Endothelial cell of umbilical vein (primary cell): ENCODE results near the gene CHST12. TPM values are rescaled to one million over a fixed set of nuclear protein-coding genes. Genes with fewer than 3 reads are reported as not detected.

Experiments used
- BruUV-seq: library from RNA; stranded (reverse); fragments of 400-500 nt; replicated peaks from 2 replicates; lab custom pipeline; 2021; lab: Mats Ljungman, UMichigan
- CTCF ChIA-PET: fragments of 300-600, 350-600 bp; sonication (Branson Sonifier 250); formaldehyde crosslinking; loops from one replicate; lab custom pipeline; 2021; ENCODE audit warnings: antibody characterized with exemption, inconsistent platforms; lab: Charles Lee
- POLR2A ChIA-PET: fragments of 300-600, 350-600 bp; sonication (Branson Sonifier 250); formaldehyde crosslinking; loops from one replicate; lab custom pipeline; 2021; ENCODE audit warnings: antibody characterized with exemption, inconsistent platforms; lab: Charles Lee
- DNase-seq: peaks from one replicate; pipeline ENCODE4 v3.0.0-alpha.2; 2011; ENCODE audit warnings: low read depth, low spot score
- FAIRE-seq: peaks from 2 replicates; lab custom pipeline; 2011; peaks lifted over from hg19 to GRCh38; lab: Jason Lieb, UNC
- H2AFZ ChIP-seq: 2 replicates; pipeline ENCODE4 v1.6.0; 2012; ENCODE audit warnings: low read depth, low read length, control low read depth, inconsistent platforms
- H3K27ac ChIP-seq: 2 replicates; pipeline ENCODE4 v1.5.1; 2011; ENCODE audit warnings: low read depth, mild to moderate bottlenecking, control low read depth, low read length, moderate library complexity; ENCODE audit not compliant: insufficient read depth
- H3K27me3 ChIP-seq, 2 experiments: 2 replicates each; pipeline versions ENCODE4 v1.6.0 to v1.6.1; 2011; ENCODE audit warnings: low read length in 2 of 2, mixed read lengths in 1 of 2; ENCODE audit not compliant: control insufficient read depth in 2 of 2, insufficient read depth in 2 of 2
- H3K36me3 ChIP-seq, 2 experiments: 2 replicates in 1 of 2; 3 replicates in 1 of 2; pipeline ENCODE4 v1.5.1; 2011; ENCODE audit warnings: low read length in 2 of 2, mild to moderate bottlenecking in 1 of 2, moderate library complexity in 1 of 2; ENCODE audit not compliant: control insufficient read depth in 2 of 2, insufficient read depth in 2 of 2; ENCODE audit errors: extremely low read depth in 1 of 2
- H3K4me1 ChIP-seq: 3 replicates; pipeline ENCODE4 v1.5.1; 2011; ENCODE audit warnings: mild to moderate bottlenecking, low read length; ENCODE audit not compliant: control insufficient read depth, insufficient read depth; ENCODE audit errors: extremely low read depth
- H3K4me2 ChIP-seq: 2 replicates; pipeline ENCODE4 v1.6.1; 2011; ENCODE audit warnings: low read length, control low read depth, mixed read lengths; ENCODE audit not compliant: insufficient read depth
- H3K4me3 ChIP-seq, 3 experiments: fragments of 200-600 bp in 1 of 3; sonication (generic), shearing (Covaris generic) in 1 of 3; replicated peaks in 1 of 3; 2 replicates each; pipeline ENCODE4 v1.5.1; 2011 to 2016; ENCODE audit warnings: control low read depth in 3 of 3, low read length in 3 of 3, mild to moderate bottlenecking in 2 of 3, inconsistent platforms in 1 of 3, low read depth in 1 of 3, moderate library complexity in 1 of 3; ENCODE audit not compliant: insufficient read depth in 1 of 3
- H3K79me2 ChIP-seq: 2 replicates; pipeline ENCODE4 v1.6.0; 2012; ENCODE audit warnings: low read length, inconsistent platforms; ENCODE audit not compliant: control insufficient read depth, insufficient read depth
- H3K9ac ChIP-seq: replicated peaks from 2 replicates; pipeline ENCODE3; 2011; ENCODE audit warnings: low read length, control low read depth; ENCODE audit not compliant: insufficient read depth; ENCODE audit errors: extremely low read depth
- H3K9me1 ChIP-seq: replicated peaks from 3 replicates; pipeline ENCODE4 v1.6.0; 2011; ENCODE audit warnings: mild to moderate bottlenecking, low read length; ENCODE audit not compliant: control insufficient read depth, insufficient read depth; ENCODE audit errors: extremely low read depth
- H3K9me3 ChIP-seq: replicated peaks from 2 replicates; pipeline ENCODE4 v1.5.1; 2012; ENCODE audit warnings: low read length, inconsistent platforms; ENCODE audit not compliant: control insufficient read depth, insufficient read depth
- H4K20me1 ChIP-seq: replicated peaks from 2 replicates; pipeline ENCODE3; 2011; ENCODE audit warnings: mild to moderate bottlenecking, low read length; ENCODE audit not compliant: control insufficient read depth, insufficient read depth; ENCODE audit errors: extremely low read depth
- EZH2 ChIP-seq: IDR thresholded peaks from 2 replicates; pipeline ENCODE4 v1.6.1; 2012; ENCODE audit warnings: borderline replicate concordance, low read depth, mild to moderate bottlenecking, moderate library complexity, low read length, inconsistent platforms; ENCODE audit not compliant: severe bottlenecking
- FOS ChIP-seq: IDR thresholded peaks from 2 replicates; pipeline ENCODE4 v1.6.1; 2011; ENCODE audit warnings: mild to moderate bottlenecking, low read length, moderate library complexity, borderline replicate concordance; ENCODE audit not compliant: insufficient read depth
- GATA2 ChIP-seq: IDR thresholded peaks from 2 replicates; pipeline ENCODE4 v1.7.0; 2011; ENCODE audit warnings: low read depth, mild to moderate bottlenecking, moderate library complexity, mixed read lengths, low read length; ENCODE audit not compliant: insufficient read length, insufficient read depth
- JUN ChIP-seq: IDR thresholded peaks from 2 replicates; pipeline ENCODE4 v1.6.1; 2011; ENCODE audit warnings: borderline replicate concordance, low read depth; ENCODE audit not compliant: insufficient read length, insufficient read depth
- MYC ChIP-seq: IDR thresholded peaks from one replicate; pipeline ENCODE4 v1.6.1; 2011; ENCODE audit warnings: mild to moderate bottlenecking, low read depth, low read length
- POLR2A ChIP-seq: IDR thresholded peaks from 2 replicates; pipeline ENCODE4 v1.6.1; 2012; ENCODE audit warnings: low read depth, mild to moderate bottlenecking, control low read depth, low read length
- POLR2AphosphoS5 ChIP-seq: IDR thresholded peaks from 2 replicates; pipeline ENCODE4 v1.6.1; 2012; ENCODE audit warnings: low read depth, mild to moderate bottlenecking, control low read depth, low read length, moderate library complexity; ENCODE audit not compliant: insufficient read depth
- dilution Hi-C: fragments of 300-500 bp; cut with MboI; formaldehyde crosslinking; loops from one replicate; pipeline ENCODE4 v1.15.0; 2019; ENCODE audit warnings: low sequenced_read_pairs; ENCODE audit not compliant: extremely low pct_ligation_motif_present
- intact Hi-C: fragments of 100-400 bp; cut with micrococcal nuclease; formaldehyde crosslinking; loops from one replicate; pipeline ENCODE4 v1.10.0; 2022
- polyA plus RNA-seq, 4 experiments: library from polyadenylated mRNA; depleted of rRNA in 3 of 4; stranded (reverse) in 3 of 4; unstranded in 1 of 4; fragments of >200 nt; gene quantifications; 2 replicates each; pipeline versions ENCODE4 v1.2.1 to v1.2.3, GENCODE V29; 2011 to 2012; ENCODE audit warnings: missing spikeins in 1 of 4
- total RNA-seq: library from RNA; stranded (reverse); gene quantifications from 2 replicates; pipeline ENCODE4 v1.2.3, GENCODE V29; 2021
- TF ChIP-seq, protein P1 (sequence below), 2 donors: IDR thresholded peaks; 1 replicate in 1 of 2; 2 replicates in 1 of 2; pipeline ENCODE4 v1.5.1; 2011; ENCODE audit warnings: low read length in 2 of 2, mild to moderate bottlenecking in 2 of 2, moderate library complexity in 2 of 2, control low read depth in 1 of 2, inconsistent platforms in 1 of 2, low read depth in 1 of 2; ENCODE audit not compliant: insufficient read depth in 1 of 2; ENCODE audit errors: extremely low read depth in 1 of 2
- TF ChIP-seq, protein P2 (sequence below): IDR thresholded peaks from 2 replicates; pipeline ENCODE4 v1.6.1; 2011; ENCODE audit not compliant: insufficient read depth, insufficient read length

CHST12 gene
- total and polyA plus RNA-seq, 2 donors (not counting 3 experiments of a cell fraction or from before 2014, with no cell fraction given): 30.2 to 52.6 TPM

- Histone ChIP-seq H3K4me1 (no peaks in the 10 kb centered on the region), H3K36me3 (no peaks in the 10 kb centered on the region), H3K27me3 (no peaks in the 10 kb centered on the region), H3K4me3 (no peak overlapping the region), H3K4me2 (no peak overlapping the region), H3K79me2 (no peaks in the 10 kb centered on the region), H3K9me1 (no peaks in the 10 kb centered on the region), H2AFZ (no peak overlapping the region), H3K9me3 (no peaks in the 10 kb centered on the region), H4K20me1 (no peaks in the 10 kb centered on the region), H3K9ac (no peak overlapping the region), H3K27ac (no peak overlapping the region)
- no TSS peak for BruUV-seq
- dilution Hi-C loops (no loop called here), intact Hi-C loops (no loop called here)
- FAIRE-seq (no peak), DNase-seq (no peak)
- ChIA-PET POLR2A (no interaction called here), CTCF (no interaction called here)
- TF ChIP-seq, protein P1, sequence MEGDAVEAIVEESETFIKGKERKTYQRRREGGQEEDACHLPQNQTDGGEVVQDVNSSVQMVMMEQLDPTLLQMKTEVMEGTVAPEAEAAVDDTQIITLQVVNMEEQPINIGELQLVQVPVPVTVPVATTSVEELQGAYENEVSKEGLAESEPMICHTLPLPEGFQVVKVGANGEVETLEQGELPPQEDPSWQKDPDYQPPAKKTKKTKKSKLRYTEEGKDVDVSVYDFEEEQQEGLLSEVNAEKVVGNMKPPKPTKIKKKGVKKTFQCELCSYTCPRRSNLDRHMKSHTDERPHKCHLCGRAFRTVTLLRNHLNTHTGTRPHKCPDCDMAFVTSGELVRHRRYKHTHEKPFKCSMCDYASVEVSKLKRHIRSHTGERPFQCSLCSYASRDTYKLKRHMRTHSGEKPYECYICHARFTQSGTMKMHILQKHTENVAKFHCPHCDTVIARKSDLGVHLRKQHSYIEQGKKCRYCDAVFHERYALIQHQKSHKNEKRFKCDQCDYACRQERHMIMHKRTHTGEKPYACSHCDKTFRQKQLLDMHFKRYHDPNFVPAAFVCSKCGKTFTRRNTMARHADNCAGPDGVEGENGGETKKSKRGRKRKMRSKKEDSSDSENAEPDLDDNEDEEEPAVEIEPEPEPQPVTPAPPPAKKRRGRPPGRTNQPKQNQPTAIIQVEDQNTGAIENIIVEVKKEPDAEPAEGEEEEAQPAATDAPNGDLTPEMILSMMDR (IDR thresholded peaks at IDR 0.05; ENCODE audit: extremely low read depth in 1 of 2, insufficient read depth in 1 of 2, low read depth in 1 of 2, low read length in 2 of 2): no peak
- TF ChIP-seq MYC: no peak
- no peak for TF ChIP-seq POLR2AphosphoS5
- TF ChIP-seq FOS: no peak
- TF ChIP-seq, protein P2, sequence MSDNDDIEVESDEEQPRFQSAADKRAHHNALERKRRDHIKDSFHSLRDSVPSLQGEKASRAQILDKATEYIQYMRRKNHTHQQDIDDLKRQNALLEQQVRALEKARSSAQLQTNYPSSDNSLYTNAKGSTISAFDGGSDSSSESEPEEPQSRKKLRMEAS: no peak
- no peak for TF ChIP-seq POLR2A
- no peak for TF ChIP-seq JUN
Observed at GRCh38 chr7:2444476-2444875, 41.1 kb downstream of the CHST12 start.

DNA sequence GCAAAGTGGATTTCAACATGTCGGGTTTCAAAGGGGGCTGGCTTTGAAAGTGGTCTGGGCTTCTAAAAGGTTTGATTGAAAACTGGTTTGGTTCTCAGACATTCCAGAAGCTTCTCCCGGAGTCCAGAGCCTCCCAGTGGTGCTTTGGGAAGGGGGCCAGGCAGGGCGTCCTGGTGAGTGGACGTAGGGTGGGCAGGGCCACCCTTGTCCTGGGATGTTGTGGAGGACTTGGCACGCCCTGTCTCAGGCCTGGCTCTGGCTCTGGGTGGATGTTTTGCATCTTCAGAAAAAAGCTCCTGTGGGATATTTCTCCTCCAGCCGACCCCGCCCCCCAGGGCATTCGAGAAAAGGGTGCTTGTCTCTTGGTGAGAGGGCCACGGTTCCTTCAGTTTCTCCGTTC lies 41.6 kb downstream of the CHST12 start:
- H3K4me3 ChIP-seq: no peak overlapping the region
- no peaks in the 10 kb centered on the region for H3K9me1 ChIP-seq
- ChIA-PET CTCF (no interaction called here), POLR2A (no interaction called here)
- FAIRE-seq (no peak), DNase-seq (no peak)
- H3K79me2 ChIP-seq: no peaks in the 10 kb centered on the region
- no peak overlapping the region for H3K27ac ChIP-seq
- no peaks in the 10 kb centered on the region for H3K9me3 ChIP-seq
- no TSS peak for BruUV-seq
- dilution Hi-C loops: no loop called here
- TF ChIP-seq FOS (no peak), POLR2AphosphoS5 (no peak), GATA2 (no peak), POLR2A (no peak), MYC (no peak), EZH2 (no peak), JUN (no peak)
- TF ChIP-seq, protein P1 (IDR thresholded peaks at IDR 0.05; ENCODE audit: extremely low read depth in 1 of 2, insufficient read depth in 1 of 2, low read depth in 1 of 2, low read length in 2 of 2): no peak
- TF ChIP-seq, protein P2: no peak
- no peaks in the 10 kb centered on the region for H3K4me1 ChIP-seq
- H2AFZ ChIP-seq: no peak overlapping the region
- H3K9ac ChIP-seq: no peak overlapping the region
- H4K20me1 ChIP-seq: no peaks in the 10 kb centered on the region
- no peaks in the 10 kb centered on the region for H3K27me3 ChIP-seq
- intact Hi-C loops: no loop called here
- H3K36me3 ChIP-seq: no peaks in the 10 kb centered on the region
- no peak overlapping the region for H3K4me2 ChIP-seq
